Mammary epithelial cell (primary cell): ENCODE data around the gene DHRS7B.
"Not testable (repeated sequence)": the region's sequence is repeated elsewhere in the genome, so short reads cannot be mapped to it uniquely, and the experiment has no call there.

Source experiments
- EZH2 ChIP-seq: IDR thresholded peaks from 2 replicates; pipeline ENCODE4 v1.6.1; 2012; ENCODE audit warnings: low read length, inconsistent platforms, borderline replicate concordance
- TF ChIP-seq, protein P1 (sequence below), 2 donors: IDR thresholded peaks in 1 of 2; conservative IDR thresholded peaks in 1 of 2; 2 replicates each; pipeline ENCODE4 v1.5.1; 2011 to 2012; ENCODE audit warnings: inconsistent platforms in 2 of 2, low read length in 2 of 2, mild to moderate bottlenecking in 2 of 2, control low read depth in 1 of 2, low read depth in 1 of 2; ENCODE audit not compliant: insufficient read depth in 1 of 2; ENCODE audit errors: extremely low read depth in 1 of 2

DNA sequence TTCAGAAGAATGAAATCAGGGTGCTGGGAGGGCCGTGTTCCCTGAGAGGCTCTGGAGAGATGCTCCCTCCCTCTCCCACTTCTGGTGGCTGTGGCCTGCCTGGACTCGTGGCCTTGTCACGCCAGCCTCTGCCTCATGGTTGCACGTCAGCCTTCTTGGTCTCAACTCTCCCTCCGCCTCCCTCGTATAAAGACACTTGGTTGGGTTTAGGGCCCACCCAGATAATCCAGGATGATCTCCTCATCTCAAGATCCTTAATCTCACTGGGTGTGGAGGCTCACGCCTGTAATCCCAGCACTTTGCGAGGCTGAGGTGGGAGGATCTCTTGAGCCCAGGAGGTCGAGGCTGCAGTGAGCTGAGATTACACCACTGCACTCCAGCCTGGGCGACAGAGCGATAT, 100.5 kb downstream of the DHRS7B start:
- TF ChIP-seq, protein P1, sequence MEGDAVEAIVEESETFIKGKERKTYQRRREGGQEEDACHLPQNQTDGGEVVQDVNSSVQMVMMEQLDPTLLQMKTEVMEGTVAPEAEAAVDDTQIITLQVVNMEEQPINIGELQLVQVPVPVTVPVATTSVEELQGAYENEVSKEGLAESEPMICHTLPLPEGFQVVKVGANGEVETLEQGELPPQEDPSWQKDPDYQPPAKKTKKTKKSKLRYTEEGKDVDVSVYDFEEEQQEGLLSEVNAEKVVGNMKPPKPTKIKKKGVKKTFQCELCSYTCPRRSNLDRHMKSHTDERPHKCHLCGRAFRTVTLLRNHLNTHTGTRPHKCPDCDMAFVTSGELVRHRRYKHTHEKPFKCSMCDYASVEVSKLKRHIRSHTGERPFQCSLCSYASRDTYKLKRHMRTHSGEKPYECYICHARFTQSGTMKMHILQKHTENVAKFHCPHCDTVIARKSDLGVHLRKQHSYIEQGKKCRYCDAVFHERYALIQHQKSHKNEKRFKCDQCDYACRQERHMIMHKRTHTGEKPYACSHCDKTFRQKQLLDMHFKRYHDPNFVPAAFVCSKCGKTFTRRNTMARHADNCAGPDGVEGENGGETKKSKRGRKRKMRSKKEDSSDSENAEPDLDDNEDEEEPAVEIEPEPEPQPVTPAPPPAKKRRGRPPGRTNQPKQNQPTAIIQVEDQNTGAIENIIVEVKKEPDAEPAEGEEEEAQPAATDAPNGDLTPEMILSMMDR (conservative IDR thresholded peaks at IDR 0.05 in 1 of 2, IDR thresholded peaks at IDR 0.05 in 1 of 2; ENCODE audit: extremely low read depth in 1 of 2, insufficient read depth in 1 of 2, low read depth in 1 of 2, low read length in 2 of 2): not testable (repeated sequence)
- TF ChIP-seq EZH2: not testable (repeated sequence)
